ENCODE results near the gene PSTK. TPM values are rescaled to one million over a fixed set of nuclear protein-coding genes. Genes with fewer than 3 reads are reported as not detected.
A peak's percentile ranks its signal among the peaks of the same experiment; 100 is the strongest.

Gene PSTK
- total RNA-seq, 2 donors from 2014 or later = 3.4 to 3.5 TPM

DNA sequence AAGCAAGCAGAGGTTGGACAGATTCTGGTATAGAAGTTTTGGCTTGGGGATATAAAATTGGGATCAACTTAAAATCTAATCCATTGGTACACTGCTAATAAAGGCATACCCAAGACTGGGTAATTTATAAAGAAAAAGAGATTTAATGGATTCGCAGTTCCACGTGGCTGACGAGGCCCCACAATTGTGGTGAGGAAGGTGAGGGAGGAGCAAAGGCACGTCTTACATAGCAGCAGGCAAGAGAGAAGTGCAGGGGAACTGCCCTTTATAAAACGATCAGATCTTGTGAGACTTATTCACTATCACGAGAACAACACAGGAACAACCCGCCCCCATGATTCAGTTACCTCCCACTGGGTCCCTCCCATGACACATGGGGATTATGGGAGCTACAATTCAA is 38.3 kb downstream of the PSTK start:
- no peaks in the 10 kb centered on the region for H3K27me3 Mint-ChIP-seq
- H3K4me1 Mint-ChIP-seq (ENCODE audit: low read depth in 2 of 2) = peaks cover 0 to 3% of the 10 kb centered on the region in 2 donors
- ATAC-seq = no peak
- H3K36me3 Mint-ChIP-seq = no peaks in the 10 kb centered on the region
- H3K9me3 Mint-ChIP-seq = no peaks in the 10 kb centered on the region
- H3K4me3 Mint-ChIP-seq = no peak overlapping the region
- DNase-seq (ENCODE audit: low spot score) = no peak
- no peak overlapping the region for H3K27ac Mint-ChIP-seq

DNA sequence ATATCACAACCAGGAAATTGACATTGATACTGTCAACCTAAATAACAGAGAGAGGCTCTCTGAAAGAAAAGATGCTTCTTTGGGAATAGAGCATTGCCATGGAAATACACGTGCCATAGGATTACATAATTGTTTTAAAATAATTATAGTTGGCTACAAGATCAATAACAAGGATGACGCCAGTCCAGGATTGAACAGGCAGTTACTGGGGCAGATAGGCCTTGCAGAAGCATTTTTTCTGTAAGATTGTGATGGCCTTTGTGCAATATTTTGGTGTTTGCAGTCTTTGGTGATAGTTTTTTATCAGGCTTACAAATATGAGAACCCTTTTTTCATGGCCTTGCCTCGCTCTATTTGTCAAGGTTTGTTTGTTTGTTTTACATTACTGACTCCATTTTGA is 39.1 kb downstream of the PSTK start:
- H3K27ac Mint-ChIP-seq = no peak overlapping the region
- no peak for DNase-seq (ENCODE audit: low spot score)
- no peaks in the 10 kb centered on the region for H3K36me3 Mint-ChIP-seq
- H3K27me3 Mint-ChIP-seq = no peaks in the 10 kb centered on the region
- H3K4me3 Mint-ChIP-seq = no peak overlapping the region
- peaks cover 0 to 6% of the 10 kb centered on the region in 2 donors for H3K4me1 Mint-ChIP-seq (ENCODE audit: low read depth in 2 of 2)
- ATAC-seq = no peak
- H3K9me3 Mint-ChIP-seq = no peaks in the 10 kb centered on the region

DNA sequence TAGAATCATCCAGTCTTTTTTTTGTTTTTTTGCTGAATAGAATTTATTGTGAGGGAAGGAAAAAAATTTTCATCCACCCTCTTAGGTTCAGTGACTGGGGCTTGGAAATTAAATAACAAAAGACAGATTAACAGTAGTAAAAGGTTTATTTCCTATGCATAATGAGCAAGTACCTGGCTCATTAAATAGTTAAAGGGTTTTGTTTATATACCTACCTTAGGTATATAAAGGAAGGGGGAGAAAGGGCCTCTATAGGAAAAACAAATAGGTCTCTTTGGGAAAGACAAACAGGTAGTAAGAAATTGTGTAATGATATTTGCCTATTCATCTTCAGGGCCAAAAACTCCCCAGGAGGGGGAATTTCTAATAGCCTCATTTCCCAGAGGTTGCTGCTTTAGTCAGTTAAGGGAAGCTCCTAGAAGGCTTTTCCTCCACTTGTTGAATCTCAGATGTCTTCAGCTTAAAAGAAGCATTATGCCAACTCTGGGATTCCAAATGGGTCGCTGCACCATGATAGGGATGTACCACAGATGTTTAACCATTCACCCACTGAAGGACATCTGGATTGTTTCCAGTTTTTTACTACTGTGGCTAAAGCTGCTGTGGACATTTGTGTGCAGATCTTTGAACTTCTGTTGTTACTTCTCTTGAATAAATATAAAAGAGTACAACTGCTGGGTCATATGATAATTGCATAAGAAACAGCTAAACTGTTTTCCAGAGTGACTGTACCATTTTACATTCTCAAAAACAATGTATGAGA is 39.9 kb downstream of the PSTK start:
- Mint-ChIP-seq H3K27me3 (no peaks in the 10 kb centered on the region), H3K4me3 (no peak overlapping the region)

DNA sequence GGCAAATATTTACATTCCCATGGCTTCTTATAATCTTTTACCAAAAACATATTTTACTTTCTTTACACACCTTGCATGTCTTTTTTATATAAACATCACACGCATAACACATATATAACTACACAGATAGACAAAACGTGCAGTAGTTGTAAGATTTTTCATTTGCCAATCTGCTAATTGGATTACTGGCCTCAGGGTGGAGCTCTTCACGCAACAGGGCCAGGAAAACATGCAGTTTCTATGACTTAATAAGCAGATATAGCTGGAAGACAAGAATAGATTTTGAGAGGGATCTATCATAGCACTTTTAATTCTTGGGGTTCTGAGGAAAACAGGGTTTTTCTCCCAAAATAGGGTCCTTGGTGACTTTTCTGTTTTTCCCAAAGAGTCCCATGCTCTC is 41.3 kb downstream of the PSTK start:
- Mint-ChIP-seq H3K9me3 (no peaks in the 10 kb centered on the region), H3K27ac (peak overlapping the region in 1 of 2 donors; percentile 25), H3K36me3 (no peaks in the 10 kb centered on the region), H3K4me1 (ENCODE audit: low read depth in 2 of 2) (peaks cover 0 to 6% of the 10 kb centered on the region in 2 donors), H3K27me3 (no peaks in the 10 kb centered on the region), H3K4me3 (no peak overlapping the region)
- ATAC-seq (no peak), DNase-seq (ENCODE audit: low spot score) (no peak)

More for the DNA sequence above, 39.9 kb downstream of the PSTK start:
- no peak for DNase-seq (ENCODE audit: low spot score)
- peaks cover 0 to 8% of the 10 kb centered on the region in 2 donors for H3K4me1 Mint-ChIP-seq (ENCODE audit: low read depth in 2 of 2)
- no peak for ATAC-seq
- no peaks in the 10 kb centered on the region for H3K9me3 Mint-ChIP-seq
- no peaks in the 10 kb centered on the region for H3K36me3 Mint-ChIP-seq
- H3K27ac Mint-ChIP-seq = no peak overlapping the region

DNA sequence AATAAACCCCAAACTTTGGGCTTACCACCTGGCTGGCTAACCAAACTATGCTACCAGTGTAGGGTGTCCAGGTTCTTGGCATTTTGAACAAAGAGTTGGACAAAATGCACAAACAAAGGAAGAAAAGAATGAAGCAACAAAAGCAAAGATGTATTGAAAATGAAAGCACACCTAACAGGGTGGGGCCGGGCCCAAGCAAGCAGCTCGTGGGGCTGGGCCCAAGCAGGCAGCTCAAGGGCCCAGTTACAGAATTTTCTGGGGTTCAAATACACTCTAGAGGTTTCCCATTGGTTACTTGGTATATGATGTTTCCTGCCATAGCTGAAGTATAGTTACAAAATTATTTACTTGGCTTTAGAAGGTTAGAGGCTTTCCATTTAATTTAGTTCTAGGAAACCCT is 44.3 kb downstream of the PSTK start:
- peaks cover 0 to 5% of the 10 kb centered on the region in 2 donors for H3K4me1 Mint-ChIP-seq (ENCODE audit: low read depth in 2 of 2)
- no peak for ATAC-seq
- H3K4me3 Mint-ChIP-seq = no peak overlapping the region
- no peaks in the 10 kb centered on the region for H3K36me3 Mint-ChIP-seq
- no peaks in the 10 kb centered on the region for H3K9me3 Mint-ChIP-seq
- no peak for DNase-seq (ENCODE audit: low spot score)
- H3K27ac Mint-ChIP-seq = peak overlapping the region in 1 of 2 donors; percentile 44
- H3K27me3 Mint-ChIP-seq = no peaks in the 10 kb centered on the region

DNA sequence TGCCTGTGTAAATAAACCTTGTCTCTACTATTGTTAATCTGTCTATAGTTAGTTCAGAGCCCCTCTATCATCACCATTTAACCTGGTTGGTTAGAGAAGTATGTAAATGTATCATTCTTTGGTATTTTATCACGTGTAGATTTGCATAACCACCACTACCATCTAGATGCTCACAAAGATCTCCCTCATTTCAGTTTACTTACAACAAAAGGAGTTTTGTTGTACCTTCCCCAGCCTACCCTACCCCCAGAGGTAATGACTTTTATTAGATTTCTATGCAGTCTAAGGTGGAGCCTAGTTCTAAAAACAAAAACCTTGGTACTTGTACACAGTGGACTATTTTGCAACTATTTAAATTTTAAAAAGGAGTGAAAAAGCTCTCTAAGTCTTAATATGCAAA is 46.1 kb downstream of the PSTK start:
- Mint-ChIP-seq H3K27me3 (no peaks in the 10 kb centered on the region), H3K36me3 (no peaks in the 10 kb centered on the region), H3K4me1 (ENCODE audit: low read depth in 2 of 2) (peaks cover 0 to 5% of the 10 kb centered on the region in 2 donors), H3K4me3 (no peak overlapping the region), H3K27ac (no peak overlapping the region), H3K9me3 (no peaks in the 10 kb centered on the region)
- DNase-seq (ENCODE audit: low spot score) = no peak
- ATAC-seq = no peak

DNA sequence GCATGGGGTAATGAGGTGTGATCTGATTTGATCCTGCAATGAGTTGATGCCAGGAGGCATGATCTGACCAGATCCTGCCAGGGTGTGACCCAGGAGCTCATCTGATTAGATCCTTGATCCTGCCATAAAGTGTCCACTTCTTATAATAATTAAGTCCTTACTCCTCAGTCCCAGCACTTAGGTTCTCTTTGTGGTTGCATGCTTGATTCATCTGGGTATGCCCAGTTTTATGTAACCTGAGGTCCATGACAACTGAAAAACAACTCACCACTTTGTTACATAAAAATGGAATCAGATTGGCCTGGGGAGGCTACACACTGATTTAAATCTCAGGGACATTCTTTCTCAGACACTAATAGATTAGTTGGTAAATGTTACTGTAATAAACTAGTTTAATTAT is 47.7 kb downstream of the PSTK start:
- H3K27me3 Mint-ChIP-seq = no peaks in the 10 kb centered on the region
- no peaks in the 10 kb centered on the region for H3K36me3 Mint-ChIP-seq
- H3K9me3 Mint-ChIP-seq = no peaks in the 10 kb centered on the region
- DNase-seq (ENCODE audit: low spot score) = no peak
- no peak overlapping the region for H3K27ac Mint-ChIP-seq
- H3K4me3 Mint-ChIP-seq = no peak overlapping the region
- ATAC-seq = no peak
- H3K4me1 Mint-ChIP-seq (ENCODE audit: low read depth in 2 of 2) = peaks cover 0 to 7% of the 10 kb centered on the region in 2 donors

DNA sequence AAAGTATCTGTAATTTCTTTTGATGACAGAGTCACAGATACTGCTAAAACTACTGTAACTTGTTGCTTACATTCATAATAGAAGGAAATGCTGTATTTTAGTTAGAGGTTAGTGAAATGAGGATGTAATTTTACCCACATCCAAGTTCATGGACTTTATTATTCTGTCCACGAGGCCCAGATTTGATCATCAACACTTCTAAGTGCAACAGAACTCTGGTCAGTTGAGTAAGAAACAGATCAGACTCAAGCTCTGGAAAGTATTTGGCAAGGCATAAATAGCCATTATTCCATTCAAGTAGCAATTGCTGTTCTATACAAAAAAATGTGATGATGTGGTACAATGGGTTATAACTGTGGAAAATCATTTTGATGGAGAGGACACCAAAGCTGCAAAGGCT is 50.9 kb downstream of the PSTK start:
- H3K9me3 Mint-ChIP-seq = no peaks in the 10 kb centered on the region
- DNase-seq (ENCODE audit: low spot score) (no peak), ATAC-seq (no peak)
- H3K27ac Mint-ChIP-seq = no peak overlapping the region
- no peaks in the 10 kb centered on the region for H3K27me3 Mint-ChIP-seq
- H3K4me3 Mint-ChIP-seq = no peak overlapping the region
- peaks cover 0 to 3% of the 10 kb centered on the region in 2 donors for H3K4me1 Mint-ChIP-seq (ENCODE audit: low read depth in 2 of 2)
- no peaks in the 10 kb centered on the region for H3K36me3 Mint-ChIP-seq

DNA sequence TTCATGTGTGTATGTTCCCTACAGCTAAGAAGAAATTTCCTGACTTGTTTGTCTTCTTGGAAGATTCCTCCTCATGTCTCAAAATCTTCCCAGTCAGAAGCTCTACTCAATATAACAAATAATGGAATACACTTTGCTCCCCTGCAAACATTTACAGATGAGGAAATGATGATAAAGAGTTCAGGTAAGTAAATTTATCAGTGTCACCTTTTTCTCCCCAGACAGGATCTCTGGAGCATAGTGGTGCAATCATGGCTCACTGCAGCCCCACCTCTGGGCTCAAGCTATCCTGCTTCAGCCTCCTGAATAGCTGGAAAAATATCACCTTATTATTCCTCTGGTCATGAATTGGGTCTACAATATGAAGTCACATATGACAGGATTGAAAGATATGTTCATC is 54.1 kb downstream of the PSTK start:
- H3K27ac Mint-ChIP-seq = no peak overlapping the region
- peaks cover 8 to 11% of the 10 kb centered on the region in 2 donors for H3K4me1 Mint-ChIP-seq (ENCODE audit: low read depth in 2 of 2)
- no peaks in the 10 kb centered on the region for H3K9me3 Mint-ChIP-seq
- H3K27me3 Mint-ChIP-seq = no peaks in the 10 kb centered on the region
- no peak for ATAC-seq
- no peak for DNase-seq (ENCODE audit: low spot score)
- H3K4me3 Mint-ChIP-seq = no peak overlapping the region
- H3K36me3 Mint-ChIP-seq = no peaks in the 10 kb centered on the region

DNA sequence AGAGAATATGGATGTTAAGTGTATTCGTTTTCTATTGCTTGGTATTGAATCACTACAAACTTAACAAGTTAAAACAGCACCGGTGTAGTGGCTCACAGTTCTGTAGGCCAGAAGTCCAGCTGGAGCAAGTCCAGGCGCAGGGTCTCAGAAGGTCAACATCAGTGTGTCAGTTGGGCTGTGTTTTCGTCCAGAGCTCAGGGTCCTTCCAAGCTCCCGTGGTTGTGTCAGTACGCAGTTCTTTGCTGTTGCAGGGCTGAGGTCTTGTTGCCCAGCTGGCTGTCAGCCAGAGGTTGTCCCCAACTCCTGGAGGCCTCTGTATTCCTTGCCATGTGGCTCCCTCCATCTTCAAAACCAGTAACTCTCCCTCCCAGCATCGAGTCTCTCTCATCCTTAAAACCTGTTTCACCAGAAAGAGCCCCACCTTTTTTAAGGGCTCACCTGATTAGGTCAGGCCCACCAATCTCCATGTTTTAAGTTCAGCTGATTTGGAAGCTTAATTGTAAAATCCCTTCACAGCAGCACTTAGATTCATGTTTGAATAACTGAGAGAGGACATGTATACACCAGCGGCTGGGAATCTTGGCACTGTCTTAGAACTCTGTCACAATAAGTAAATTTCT is 55.4 kb downstream of the PSTK start:
- Mint-ChIP-seq H3K27me3 (no peaks in the 10 kb centered on the region), H3K9me3 (no peaks in the 10 kb centered on the region), H3K4me1 (ENCODE audit: low read depth in 2 of 2) (peaks cover 11 to 13% of the 10 kb centered on the region in 2 donors), H3K4me3 (no peak overlapping the region), H3K27ac (no peak overlapping the region), H3K36me3 (no peaks in the 10 kb centered on the region)
- no peak for ATAC-seq
- no peak for DNase-seq (ENCODE audit: low spot score)

DNA sequence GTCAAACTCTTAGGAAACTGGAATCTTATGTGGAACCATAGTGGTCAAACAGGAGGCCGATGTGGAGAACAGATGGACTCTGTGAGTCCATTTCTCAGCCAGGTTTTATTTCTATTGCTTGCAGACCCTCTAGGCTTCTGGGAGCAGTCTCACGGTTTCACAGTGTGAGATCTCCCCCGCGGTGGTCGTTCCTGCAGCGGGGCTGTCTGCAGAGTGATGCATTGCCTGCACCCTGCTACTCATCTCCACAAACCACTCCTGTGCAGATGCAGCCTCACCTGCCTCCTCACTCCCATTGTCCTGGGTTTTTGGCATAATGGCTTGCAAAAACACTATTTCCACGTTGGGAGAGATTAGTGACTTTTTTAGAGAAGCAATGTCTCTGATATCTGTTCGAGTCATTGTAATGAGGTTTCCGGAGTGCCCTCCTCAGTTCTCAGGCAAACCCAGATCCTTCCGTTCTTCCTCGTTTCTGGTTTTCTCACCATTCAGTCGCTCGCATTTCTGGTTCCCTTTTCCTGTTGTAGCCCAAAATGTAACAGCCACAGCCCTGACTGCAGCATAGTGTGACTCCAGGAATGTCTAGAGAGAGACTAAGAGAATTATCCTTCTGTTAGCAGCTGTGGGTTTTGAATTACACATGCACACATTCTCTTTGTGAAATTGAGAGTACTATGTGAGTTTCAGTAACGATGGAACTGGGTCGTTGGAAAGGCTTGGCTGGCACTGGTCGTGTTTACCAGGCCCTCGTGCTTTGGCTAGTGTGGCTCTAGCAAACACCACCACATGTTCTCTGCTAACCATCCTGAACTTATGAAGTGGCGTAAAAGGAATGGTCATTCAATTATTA is 58.8 kb downstream of the PSTK start:
- Mint-ChIP-seq H3K4me3 (peak overlapping the region; percentile 28), H3K27ac (peak overlapping the region in 1 of 2 donors; percentile 48), H3K9me3 (no peaks in the 10 kb centered on the region), H3K36me3 (no peaks in the 10 kb centered on the region), H3K27me3 (no peaks in the 10 kb centered on the region), H3K4me1 (ENCODE audit: low read depth in 2 of 2) (peaks cover 10 to 11% of the 10 kb centered on the region in 2 donors)
- no peak for DNase-seq (ENCODE audit: low spot score)
- peak; percentile 60 to 66 for ATAC-seq

DNA sequence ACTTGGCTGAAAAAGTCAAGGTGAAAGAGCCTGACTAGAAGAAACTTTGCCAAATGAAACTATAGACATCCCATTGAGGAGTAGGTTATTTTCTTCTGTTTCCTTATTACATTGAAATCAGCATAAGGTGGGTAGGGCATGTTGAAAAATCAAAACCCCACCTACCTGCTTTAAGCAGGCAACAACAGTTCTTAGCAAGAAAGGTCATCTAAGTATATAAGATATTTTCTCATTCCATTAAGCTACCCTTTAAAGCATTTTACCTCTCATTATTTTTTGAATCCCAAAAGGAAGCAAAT is 59.4 kb downstream of the PSTK start:
- H3K9me3 Mint-ChIP-seq = no peaks in the 10 kb centered on the region
- DNase-seq (ENCODE audit: low spot score) (no peak), ATAC-seq (no peak)
- peaks cover 10 to 11% of the 10 kb centered on the region in 2 donors for H3K4me1 Mint-ChIP-seq (ENCODE audit: low read depth in 2 of 2)
- H3K36me3 Mint-ChIP-seq = no peaks in the 10 kb centered on the region
- H3K27ac Mint-ChIP-seq = peak overlapping the region in 1 of 2 donors; percentile 48
- no peaks in the 10 kb centered on the region for H3K27me3 Mint-ChIP-seq
- peak overlapping the region; percentile 28 for H3K4me3 Mint-ChIP-seq

Data from natural killer cell treated with Interleukin-12 subunit alpha and Interleukin-12 subunit beta and Interleukin-15 and Interleukin-18, amount 100 ng/mL, for 72 hours (primary cell).